Astrocyte (in vitro differentiated cells and primary cell): ENCODE measurements around the gene RCOR3. TPM values are rescaled to one million over a fixed set of nuclear protein-coding genes. Genes with fewer than 3 reads are reported as not detected.

Experiments
- DNase-seq: peaks from one replicate; pipeline ENCODE4 v3.0.0-alpha.2; 2010; ENCODE audit warnings: low read depth
- FAIRE-seq: peaks from 2 replicates; lab custom pipeline; 2011; peaks lifted over from hg19 to GRCh38; lab: Jason Lieb, UNC
- H2AFZ ChIP-seq: 2 replicates; pipeline ENCODE4 v1.6.0; 2012; ENCODE audit warnings: low read depth, low read length, inconsistent platforms
- H3K27ac ChIP-seq: 2 replicates; pipeline ENCODE4 v1.5.1; 2011; ENCODE audit warnings: low read depth, low read length, inconsistent platforms
- H3K27me3 ChIP-seq: 2 replicates; pipeline ENCODE4 v1.6.0; 2011; ENCODE audit warnings: low read length, inconsistent platforms; ENCODE audit not compliant: insufficient read depth
- H3K36me3 ChIP-seq: 2 replicates; pipeline ENCODE4 v1.5.1; 2011; ENCODE audit warnings: low read length, inconsistent platforms; ENCODE audit not compliant: insufficient read depth
- H3K4me1 ChIP-seq: 2 replicates; pipeline ENCODE4 v1.5.1; 2011; ENCODE audit warnings: low read length, inconsistent platforms; ENCODE audit not compliant: insufficient read depth
- H3K4me2 ChIP-seq: 2 replicates; pipeline ENCODE4 v1.6.0; 2012; ENCODE audit warnings: low read length, inconsistent platforms
- H3K4me3 ChIP-seq: 2 replicates; pipeline ENCODE4 v1.5.1; 2011; ENCODE audit warnings: low read depth, mild to moderate bottlenecking, low read length, inconsistent platforms; ENCODE audit not compliant: insufficient read depth
- H3K79me2 ChIP-seq: 2 replicates; pipeline ENCODE4 v1.6.0; 2012; ENCODE audit warnings: mild to moderate bottlenecking, low read length, inconsistent platforms; ENCODE audit not compliant: insufficient read depth
- H3K9ac ChIP-seq: 2 replicates; pipeline ENCODE4 v1.6.0; 2012; ENCODE audit warnings: mild to moderate bottlenecking, low read length, inconsistent platforms
- H3K9me3 ChIP-seq: 2 replicates; pipeline ENCODE4 v1.5.1; 2012; ENCODE audit warnings: low read depth, mild to moderate bottlenecking, low read length, inconsistent platforms; ENCODE audit not compliant: insufficient read depth
- H4K20me1 ChIP-seq: 2 replicates; pipeline ENCODE4 v1.6.0; 2012; ENCODE audit warnings: low read length, inconsistent platforms; ENCODE audit not compliant: insufficient read depth
- H3K27ac Mint-ChIP-seq: one replicate; pipeline ENCODE4 v1.8.0; 2021; ENCODE audit warnings: mild to moderate bottlenecking, mixed read lengths; ENCODE audit not compliant: unreplicated experiment
- H3K27me3 Mint-ChIP-seq: one replicate; pipeline ENCODE4 v1.8.0; 2021; ENCODE audit warnings: low read depth, mixed read lengths; ENCODE audit not compliant: unreplicated experiment
- H3K36me3 Mint-ChIP-seq: one replicate; pipeline ENCODE4 v1.8.0; 2021; ENCODE audit warnings: low read depth, mixed read lengths; ENCODE audit not compliant: unreplicated experiment
- H3K4me1 Mint-ChIP-seq: one replicate; pipeline ENCODE4 v1.8.0; 2021; ENCODE audit warnings: low read depth, mixed read lengths; ENCODE audit not compliant: unreplicated experiment
- H3K4me3 Mint-ChIP-seq: one replicate; pipeline ENCODE4 v1.8.0; 2021; ENCODE audit warnings: mild to moderate bottlenecking, moderate library complexity, mixed read lengths; ENCODE audit not compliant: unreplicated experiment
- H3K9me3 Mint-ChIP-seq: one replicate; pipeline ENCODE4 v1.8.0; 2021; ENCODE audit warnings: mild to moderate bottlenecking, mixed read lengths; ENCODE audit not compliant: unreplicated experiment
- CTCF ChIP-seq: IDR thresholded peaks from 2 replicates; pipeline ENCODE4 v1.5.1; 2011; ENCODE audit warnings: low read depth, mild to moderate bottlenecking, inconsistent platforms, low read length, moderate library complexity; ENCODE audit not compliant: insufficient read depth
- EZH2 ChIP-seq: IDR thresholded peaks from 2 replicates; pipeline ENCODE4 v1.6.1; 2012; ENCODE audit warnings: mild to moderate bottlenecking, low read length, inconsistent platforms; ENCODE audit not compliant: insufficient read depth
- total RNA-seq: library from RNA; stranded (reverse); gene quantifications from 2 replicates; pipeline ENCODE4 v1.2.1, GENCODE V29; 2021

The RCOR3 gene
- total RNA-seq, 1 donor from 2014 or later: 68.2 TPM

- no peak overlapping the region for H3K27ac ChIP-seq
These were observed 8.2 kb downstream of the RCOR3 start for GRCh38 chr1:211267204-211267857.

GRCh38 chr1:211279340-211279739, 20.2 kb downstream of the RCOR3 start:
- no peaks in the 10 kb centered on the region for H3K9me3 ChIP-seq
- no peak overlapping the region for H2AFZ ChIP-seq
- FAIRE-seq (no peak), DNase-seq (no peak)
- H3K27ac ChIP-seq: no peak overlapping the region
- H3K36me3 ChIP-seq: peaks cover 33% of the 10 kb centered on the region
- peaks cover 4% of the 10 kb centered on the region for H3K4me1 ChIP-seq
- no peaks in the 10 kb centered on the region for H3K9me3 Mint-ChIP-seq
- H3K4me3 Mint-ChIP-seq: no peak overlapping the region
- no peaks in the 10 kb centered on the region for H3K79me2 ChIP-seq
- no peaks in the 10 kb centered on the region for H3K36me3 Mint-ChIP-seq
- no peak for TF ChIP-seq EZH2
- no peak for TF ChIP-seq CTCF
- no peaks in the 10 kb centered on the region for H3K27me3 ChIP-seq
- no peak overlapping the region for H3K4me2 ChIP-seq
- H3K4me1 Mint-ChIP-seq: peaks cover 2% of the 10 kb centered on the region
- no peaks in the 10 kb centered on the region for H4K20me1 ChIP-seq
- no peak overlapping the region for H3K27ac Mint-ChIP-seq
- H3K4me3 ChIP-seq: no peak overlapping the region
- no peaks in the 10 kb centered on the region for H3K27me3 Mint-ChIP-seq
- H3K9ac ChIP-seq: no peak overlapping the region

More at GRCh38 chr1:211267204-211267857, 8.2 kb downstream of the RCOR3 start:
- TF ChIP-seq CTCF: no peak
- no peak for TF ChIP-seq EZH2
- Histone ChIP-seq H3K4me1 (no peaks in the 10 kb centered on the region), H3K9me3 (no peaks in the 10 kb centered on the region), H2AFZ (no peak overlapping the region), H3K27me3 (no peaks in the 10 kb centered on the region), H3K4me2 (no peak overlapping the region), H3K36me3 (peaks cover 18% of the 10 kb centered on the region), H3K9ac (no peak overlapping the region), H3K79me2 (peaks cover 17% of the 10 kb centered on the region), H4K20me1 (peaks cover 8% of the 10 kb centered on the region), H3K4me3 (no peak overlapping the region)
- Mint-ChIP-seq H3K27ac (no peak overlapping the region), H3K4me1 (no peaks in the 10 kb centered on the region), H3K4me3 (no peak overlapping the region), H3K9me3 (no peaks in the 10 kb centered on the region), H3K27me3 (no peaks in the 10 kb centered on the region), H3K36me3 (peaks cover 4% of the 10 kb centered on the region)
- no peak for FAIRE-seq
- no peak for DNase-seq

- Mint-ChIP-seq H3K36me3 (peaks cover 2% of the 10 kb centered on the region), H3K4me1 (peaks cover 2% of the 10 kb centered on the region), H3K27ac (no peak overlapping the region), H3K27me3 (no peaks in the 10 kb centered on the region), H3K4me3 (no peak overlapping the region), H3K9me3 (no peaks in the 10 kb centered on the region)
- H4K20me1 ChIP-seq: no peaks in the 10 kb centered on the region
- no peak overlapping the region for H2AFZ ChIP-seq
- TF ChIP-seq EZH2 (no peak), CTCF (no peak)
- no peak overlapping the region for H3K4me2 ChIP-seq
- no peaks in the 10 kb centered on the region for H3K79me2 ChIP-seq
- no peaks in the 10 kb centered on the region for H3K27me3 ChIP-seq
- H3K27ac ChIP-seq: peak overlapping the region; percentile 4
- H3K9ac ChIP-seq: no peak overlapping the region
- peaks cover 36% of the 10 kb centered on the region for H3K36me3 ChIP-seq
- H3K4me3 ChIP-seq: no peak overlapping the region
- DNase-seq: no peak
- FAIRE-seq: no peak
- peaks cover 4% of the 10 kb centered on the region for H3K4me1 ChIP-seq
- no peaks in the 10 kb centered on the region for H3K9me3 ChIP-seq
These were observed 21.7 kb downstream of the RCOR3 start for GRCh38 chr1:211280910-211281309.
